Astrocyte of the cerebellum (primary cell): ENCODE data around the gene CCL16.
"Not testable (repeated sequence)": the region's sequence is repeated elsewhere in the genome, so short reads cannot be mapped to it uniquely, and the experiment has no call there.

Experiments used
- DNase-seq: peaks from one replicate; pipeline ENCODE4 v3.0.0-alpha.2; 2011; ENCODE audit warnings: low read depth
- H3K4me3 ChIP-seq: 2 replicates; pipeline ENCODE4 v1.5.1; 2011; ENCODE audit warnings: mild to moderate bottlenecking, low read depth, low read length, moderate library complexity
- CTCF ChIP-seq: IDR thresholded peaks from 2 replicates; pipeline ENCODE4 v1.5.1; 2012; ENCODE audit warnings: low read length, low read depth, moderate library complexity, mild to moderate bottlenecking; ENCODE audit errors: missing control alignments
- in situ Hi-C: cut with HindIII; loops from 2 replicates; pipeline ENCODE4 v1.10.0; 2017; ENCODE audit warnings: low sequenced_read_pairs

The CCL16 gene

DNA sequence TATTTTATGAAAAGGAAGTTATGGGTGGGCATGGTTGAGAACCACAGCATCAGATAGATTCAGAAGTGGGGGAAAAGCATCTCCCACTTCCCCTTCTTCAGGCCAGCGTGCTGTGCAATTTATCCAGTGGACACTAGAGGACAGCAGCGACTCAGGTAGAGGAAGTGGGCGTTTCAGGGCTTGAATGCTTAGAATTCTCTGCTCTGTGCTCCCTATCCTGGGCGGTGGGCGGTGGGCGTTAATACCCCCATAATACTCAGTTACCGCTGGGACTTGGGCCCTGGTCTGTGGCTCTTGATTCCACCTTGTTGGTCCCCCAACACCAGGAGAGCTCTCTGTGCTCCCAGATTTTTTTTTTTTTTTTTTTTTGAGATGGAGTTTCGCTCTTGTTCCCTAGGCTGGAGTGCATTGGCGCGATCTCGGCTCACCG, 34.1 kb downstream of the CCL16 start:
- peak; percentile 87 for TF ChIP-seq CTCF
- H3K4me3 ChIP-seq, result no peak overlapping the region
- in situ Hi-C loops, result no loop called here
- DNase-seq, result no peak

DNA sequence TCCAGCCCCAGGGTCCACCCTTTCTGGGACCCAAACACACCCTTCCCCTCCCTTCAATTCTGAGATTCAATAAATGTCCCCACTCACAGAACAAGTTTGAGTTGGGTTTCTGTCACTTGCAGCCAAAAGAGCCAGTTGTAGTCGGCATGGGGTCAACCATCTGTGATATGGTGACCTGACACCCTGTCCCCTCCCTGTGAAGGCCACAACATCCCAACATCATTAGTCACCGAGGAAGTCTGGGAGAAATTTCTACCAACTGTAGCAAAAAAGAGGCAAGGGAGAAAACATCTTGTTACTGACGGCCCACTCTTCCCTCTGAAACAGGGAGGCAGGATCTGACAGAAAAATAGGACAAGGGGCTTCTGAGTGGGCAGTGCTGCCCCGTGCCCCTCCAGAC, 37.1 kb downstream of the CCL16 start:
- TF ChIP-seq CTCF, result no peak
- H3K4me3 ChIP-seq, result no peak overlapping the region

GRCh38 chr17:35943537-35943936, 37.8 kb downstream of the CCL16 start, which contains the start of gene LYZL6:
LYZL6 (minus strand) TSS chr17:35943713; CDS start chr17:35939356, 4,357 bp downstream.
- H3K4me3 ChIP-seq, result no peak within 1 kb of the TSS
- TF ChIP-seq CTCF, result no peak
- in situ Hi-C loops, result no loop called here
- DNase-seq, result no peak

More for the DNA sequence above, 37.1 kb downstream of the CCL16 start:
- DNase-seq, result no peak
- in situ Hi-C loops, result no loop called here

- no peak overlapping the region for H3K4me3 ChIP-seq
- in situ Hi-C loops, result no loop called here
- TF ChIP-seq CTCF, result no peak
- no peak for DNase-seq
Measured at GRCh38 chr17:35942588-35943186, 38.6 kb downstream of the CCL16 start.

DNA sequence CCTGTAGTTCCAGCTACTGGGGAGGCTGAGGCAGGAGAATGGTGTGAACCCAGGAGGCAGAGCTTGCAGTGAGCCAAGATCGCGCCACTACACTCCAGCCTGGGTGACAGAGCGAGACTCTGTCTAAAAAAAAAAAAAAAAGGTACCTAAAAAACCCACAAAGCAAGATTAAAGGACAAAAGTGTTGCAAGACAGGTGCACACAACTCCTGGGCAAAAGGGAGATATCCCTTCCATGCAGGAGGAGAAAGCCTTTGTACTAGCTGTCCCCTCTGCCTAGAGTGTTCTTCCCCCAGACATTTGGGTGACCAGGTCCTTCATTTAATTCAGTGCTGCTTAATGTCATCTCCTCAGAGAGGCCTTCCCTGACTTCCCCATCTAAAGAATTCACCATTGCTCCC, 42.8 kb downstream of the CCL16 start:
- H3K4me3 ChIP-seq, DNase-seq, in situ Hi-C loops: not testable (repeated sequence)

- in situ Hi-C loops, result no loop called here
- no peak for TF ChIP-seq CTCF
Measured at GRCh38 chr17:35936063-35936462, 45.2 kb downstream of the CCL16 start.

GRCh38 chr17:35934760-35935159, 46.5 kb downstream of the CCL16 start:
- TF ChIP-seq CTCF, result no peak
- DNase-seq, result no peak
- no peak overlapping the region for H3K4me3 ChIP-seq
- in situ Hi-C loops, result no loop called here

More at GRCh38 chr17:35936063-35936462, 45.2 kb downstream of the CCL16 start:
- no peak for DNase-seq
- H3K4me3 ChIP-seq, result no peak overlapping the region
